WTC11 (cell line): ENCODE results near the gene WIZ.

Experiments used
- CBFB ChIP-seq: sonication (generic); formaldehyde crosslinking; IDR thresholded peaks from 2 replicates; pipeline ENCODE4 v1.8.1; 2022; ENCODE audit warnings: mild to moderate bottlenecking, low read depth, missing genetic modification reagents
- FOXJ3 ChIP-seq: sonication (generic); formaldehyde crosslinking; IDR thresholded peaks from 2 replicates; pipeline ENCODE4 v1.9.0; 2021; ENCODE audit warnings: missing genetic modification reagents, mild to moderate bottlenecking, borderline replicate concordance
- MAX ChIP-seq: sonication (generic); formaldehyde crosslinking; IDR thresholded peaks from 2 replicates; pipeline ENCODE4 v1.8.0; 2022; ENCODE audit warnings: mild to moderate bottlenecking, missing genetic modification reagents
- RELA ChIP-seq: sonication (generic); formaldehyde crosslinking; IDR thresholded peaks from 2 replicates; pipeline ENCODE4 v1.8.1; 2022; ENCODE audit warnings: missing genetic modification reagents, mild to moderate bottlenecking, borderline replicate concordance
- TF ChIP-seq, protein P1 (sequence below): fragments of 200-600 bp; IDR thresholded peaks from 2 replicates; pipeline ENCODE4 v1.8.0; 2022; ENCODE audit warnings: antibody characterized with exemption

DNA sequence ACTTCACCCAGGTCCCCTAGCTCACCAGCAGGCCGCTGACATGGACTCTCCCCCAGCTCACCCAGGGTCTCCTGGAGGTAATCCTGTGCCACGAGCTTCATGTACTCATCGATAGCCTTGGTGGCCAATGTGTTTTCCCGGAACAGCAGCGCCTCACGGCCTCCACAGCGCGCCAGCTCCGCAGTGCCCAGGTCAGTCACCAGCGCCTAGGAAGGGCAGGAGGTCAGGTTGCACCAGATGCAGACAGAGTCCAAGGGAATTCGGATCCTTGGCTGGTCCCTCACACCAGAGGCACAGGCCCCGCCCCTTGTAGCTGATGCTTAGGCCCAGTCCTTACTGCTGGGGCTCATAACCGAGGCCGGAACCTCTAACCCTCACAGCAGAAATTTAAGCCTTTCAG lies 6.7 kb upstream of the WIZ start:
- TF ChIP-seq MAX (CRISPR knock-in tag): no peak
- TF ChIP-seq CBFB (CRISPR knock-in tag): no peak
- TF ChIP-seq FOXJ3: no peak
- TF ChIP-seq, protein P1, sequence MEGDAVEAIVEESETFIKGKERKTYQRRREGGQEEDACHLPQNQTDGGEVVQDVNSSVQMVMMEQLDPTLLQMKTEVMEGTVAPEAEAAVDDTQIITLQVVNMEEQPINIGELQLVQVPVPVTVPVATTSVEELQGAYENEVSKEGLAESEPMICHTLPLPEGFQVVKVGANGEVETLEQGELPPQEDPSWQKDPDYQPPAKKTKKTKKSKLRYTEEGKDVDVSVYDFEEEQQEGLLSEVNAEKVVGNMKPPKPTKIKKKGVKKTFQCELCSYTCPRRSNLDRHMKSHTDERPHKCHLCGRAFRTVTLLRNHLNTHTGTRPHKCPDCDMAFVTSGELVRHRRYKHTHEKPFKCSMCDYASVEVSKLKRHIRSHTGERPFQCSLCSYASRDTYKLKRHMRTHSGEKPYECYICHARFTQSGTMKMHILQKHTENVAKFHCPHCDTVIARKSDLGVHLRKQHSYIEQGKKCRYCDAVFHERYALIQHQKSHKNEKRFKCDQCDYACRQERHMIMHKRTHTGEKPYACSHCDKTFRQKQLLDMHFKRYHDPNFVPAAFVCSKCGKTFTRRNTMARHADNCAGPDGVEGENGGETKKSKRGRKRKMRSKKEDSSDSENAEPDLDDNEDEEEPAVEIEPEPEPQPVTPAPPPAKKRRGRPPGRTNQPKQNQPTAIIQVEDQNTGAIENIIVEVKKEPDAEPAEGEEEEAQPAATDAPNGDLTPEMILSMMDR: no peak
- no peak for TF ChIP-seq RELA (CRISPR knock-in tag)
